CD4-positive, alpha-beta T cell treated with Interleukin-21 for 1 hour (primary cell): ENCODE measurements around the gene OR8D4.
"Not testable (repeated sequence)": the region's sequence is repeated elsewhere in the genome, so short reads cannot be mapped to it uniquely, and the experiment has no call there.

Source experiments
- DNase-seq: peaks from one replicate; pipeline ENCODE4 v3.0.0-alpha.2; 2020

Gene OR8D4

GRCh38 chr11:123901867-123902266 lies at the start of gene OR8D4:
Gene OR8D4, plus strand, starts transcription at chr11:123902167. Its CDS starts 4,265 bp downstream, at chr11:123906432.
- DNase-seq = no peak

- no peak for DNase-seq
Measured at GRCh38 chr11:123852321-123852720, 49.6 kb upstream of the OR8D4 start.

- no peak for DNase-seq
Measured at GRCh38 chr11:123853038-123853437, 48.9 kb upstream of the OR8D4 start.

- DNase-seq = no peak
Measured at GRCh38 chr11:123856444-123856843, 45.5 kb upstream of the OR8D4 start.

GRCh38 chr11:123859731-123860130 lies 42.2 kb upstream of the OR8D4 start:
- no peak for DNase-seq

- DNase-seq = not testable (repeated sequence)
Measured at GRCh38 chr11:123865293-123865692, 36.7 kb upstream of the OR8D4 start.

- not testable (repeated sequence) for DNase-seq
Measured at GRCh38 chr11:123867795-123868194, 34.2 kb upstream of the OR8D4 start.

- no peak for DNase-seq
Measured at GRCh38 chr11:123880912-123881311, 21.1 kb upstream of the OR8D4 start.

GRCh38 chr11:123885570-123885969 lies 16.4 kb upstream of the OR8D4 start, which contains the start of gene TMEM225:
Gene TMEM225, minus strand, starts transcription at chr11:123885670. Its CDS starts 245 bp downstream, at chr11:123885425.
- DNase-seq = no peak

GRCh38 chr11:123892031-123892430 lies 9.9 kb upstream of the OR8D4 start:
- DNase-seq = no peak

- DNase-seq = no peak
Measured at GRCh38 chr11:123899792-123900191, 2.2 kb upstream of the OR8D4 start.

- DNase-seq = no peak
Measured at GRCh38 chr11:123903932-123904331, 2.0 kb downstream of the OR8D4 start.

- no peak for DNase-seq
Measured at GRCh38 chr11:123904932-123905331, 3.0 kb downstream of the OR8D4 start.

GRCh38 chr11:123905826-123906225 lies 3.9 kb downstream of the OR8D4 start:
- no peak for DNase-seq

- no peak for DNase-seq
Measured at GRCh38 chr11:123920943-123921342, 19.0 kb downstream of the OR8D4 start.

- DNase-seq = no peak
Measured at GRCh38 chr11:123924027-123924426, 22.1 kb downstream of the OR8D4 start.

- DNase-seq = no peak
Measured at GRCh38 chr11:123939317-123939716, 37.4 kb downstream of the OR8D4 start, which contains the start of gene OR4D5. Gene OR4D5, plus strand, starts transcription at chr11:123939617. Its CDS starts 0 bp downstream, at chr11:123939617.

- no peak for DNase-seq
Measured at GRCh38 chr11:123942413-123942812, 40.4 kb downstream of the OR8D4 start.

GRCh38 chr11:123943738-123944137 lies 41.8 kb downstream of the OR8D4 start, which contains the start of gene OR6T1:
Gene OR6T1, minus strand, starts transcription at chr11:123943838. Its CDS starts 0 bp downstream, at chr11:123943838.
- DNase-seq = no peak

GRCh38 chr11:123945132-123945531 lies 43.2 kb downstream of the OR8D4 start:
- DNase-seq = no peak

- no peak for DNase-seq
Measured at GRCh38 chr11:123956752-123957151, 54.8 kb downstream of the OR8D4 start.
